Choroid plexus epithelial cell (primary cell): ENCODE measurements around the gene NCKAP5.

ENCODE experiments used
- DNase-seq: peaks from one replicate; pipeline ENCODE4 v3.0.0-alpha.2; 2010; ENCODE audit warnings: low read depth
- H3K4me3 ChIP-seq: 2 replicates; pipeline ENCODE4 v1.5.1; 2011; ENCODE audit warnings: low read depth, mild to moderate bottlenecking, control low read depth, low read length, moderate library complexity
- TF ChIP-seq, protein P1 (sequence below): conservative IDR thresholded peaks from 2 replicates; pipeline ENCODE4 v1.5.1; 2011; ENCODE audit warnings: low read depth, mild to moderate bottlenecking, control low read depth, inconsistent platforms, low read length, moderate library complexity

The NCKAP5 gene

DNA sequence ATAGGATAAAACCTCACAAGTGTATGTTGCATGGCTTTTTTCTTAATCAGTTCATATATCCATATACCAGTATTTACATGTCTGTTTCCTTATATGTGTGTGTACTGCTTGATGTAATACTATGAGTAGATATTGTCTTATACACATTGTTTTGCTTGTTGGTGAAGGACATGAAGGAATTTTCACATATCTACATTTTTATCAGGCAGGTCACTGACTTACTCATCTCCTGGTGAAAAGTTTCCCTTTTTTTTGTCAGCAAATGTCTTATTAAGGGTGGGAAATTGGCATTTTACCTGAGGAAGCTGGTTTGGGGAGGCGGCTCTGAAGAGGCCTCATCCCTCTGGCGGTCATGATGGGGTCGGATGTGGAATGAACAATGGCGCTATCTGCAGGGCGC lies 836.8 kb downstream of the NCKAP5 start:
- TF ChIP-seq, protein P1, sequence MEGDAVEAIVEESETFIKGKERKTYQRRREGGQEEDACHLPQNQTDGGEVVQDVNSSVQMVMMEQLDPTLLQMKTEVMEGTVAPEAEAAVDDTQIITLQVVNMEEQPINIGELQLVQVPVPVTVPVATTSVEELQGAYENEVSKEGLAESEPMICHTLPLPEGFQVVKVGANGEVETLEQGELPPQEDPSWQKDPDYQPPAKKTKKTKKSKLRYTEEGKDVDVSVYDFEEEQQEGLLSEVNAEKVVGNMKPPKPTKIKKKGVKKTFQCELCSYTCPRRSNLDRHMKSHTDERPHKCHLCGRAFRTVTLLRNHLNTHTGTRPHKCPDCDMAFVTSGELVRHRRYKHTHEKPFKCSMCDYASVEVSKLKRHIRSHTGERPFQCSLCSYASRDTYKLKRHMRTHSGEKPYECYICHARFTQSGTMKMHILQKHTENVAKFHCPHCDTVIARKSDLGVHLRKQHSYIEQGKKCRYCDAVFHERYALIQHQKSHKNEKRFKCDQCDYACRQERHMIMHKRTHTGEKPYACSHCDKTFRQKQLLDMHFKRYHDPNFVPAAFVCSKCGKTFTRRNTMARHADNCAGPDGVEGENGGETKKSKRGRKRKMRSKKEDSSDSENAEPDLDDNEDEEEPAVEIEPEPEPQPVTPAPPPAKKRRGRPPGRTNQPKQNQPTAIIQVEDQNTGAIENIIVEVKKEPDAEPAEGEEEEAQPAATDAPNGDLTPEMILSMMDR: no peak
- no peak overlapping the region for H3K4me3 ChIP-seq
- no peak for DNase-seq

DNA sequence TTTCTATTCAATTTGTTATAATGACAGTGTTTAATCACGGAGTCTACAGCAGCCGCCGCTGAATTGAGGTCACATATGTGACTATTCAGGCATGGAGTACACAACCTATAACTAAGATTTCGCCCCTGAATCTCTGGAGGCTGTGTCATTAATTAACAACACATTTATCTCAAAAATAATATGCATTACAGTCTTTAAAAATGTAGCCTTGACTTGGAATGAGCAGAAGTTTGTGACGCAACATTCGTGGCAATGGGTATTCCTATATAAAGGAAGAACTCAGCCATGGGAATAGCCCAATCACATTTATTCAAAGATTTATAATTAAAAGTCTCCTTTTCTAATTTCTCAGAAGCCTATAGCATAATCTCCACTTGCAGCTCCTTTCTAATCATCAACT lies 837.7 kb downstream of the NCKAP5 start:
- H3K4me3 ChIP-seq: no peak overlapping the region
- no peak for DNase-seq
- TF ChIP-seq, protein P1: no peak

DNA sequence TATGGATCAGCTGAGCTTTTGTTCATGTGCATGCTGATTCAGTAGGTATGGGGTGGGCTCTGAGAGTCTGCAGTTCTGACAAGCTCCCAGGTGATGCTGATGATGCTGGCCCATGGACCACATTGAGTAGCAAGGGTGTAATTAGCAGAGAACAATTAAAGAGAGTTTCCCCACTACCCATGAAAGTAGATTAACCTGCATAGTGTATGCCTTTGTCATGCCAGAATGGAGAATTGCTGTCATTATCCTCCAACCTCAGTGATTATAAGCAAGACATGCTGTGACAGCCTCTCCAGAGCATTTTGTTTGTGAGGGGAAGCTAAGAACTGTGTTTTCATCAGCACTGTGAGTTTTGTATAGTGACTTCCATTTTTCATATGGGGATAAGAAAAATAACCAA lies 838.7 kb downstream of the NCKAP5 start:
- H3K4me3 ChIP-seq: no peak overlapping the region
- TF ChIP-seq, protein P1: no peak
- DNase-seq: no peak

DNA sequence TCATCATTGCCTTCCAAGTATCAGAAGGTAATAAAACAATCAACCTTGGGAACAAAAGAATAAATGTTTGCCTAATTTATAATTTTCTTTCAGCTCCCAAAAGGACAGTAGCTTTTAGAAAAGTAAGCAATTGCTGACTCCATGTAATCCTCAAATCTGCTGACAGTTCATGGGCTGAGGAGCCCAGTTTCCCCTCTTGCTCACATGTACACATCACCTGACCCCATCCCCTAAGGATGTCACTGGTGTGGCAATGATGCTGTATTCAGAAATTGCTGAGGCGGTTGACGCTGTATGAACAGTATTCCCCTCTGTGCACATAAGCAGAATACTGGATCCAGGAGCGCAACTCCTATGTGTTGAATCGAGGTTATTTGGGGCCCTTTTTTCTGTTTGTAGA lies 842.1 kb downstream of the NCKAP5 start:
- TF ChIP-seq, protein P1: no peak
- DNase-seq: no peak
- no peak overlapping the region for H3K4me3 ChIP-seq

DNA sequence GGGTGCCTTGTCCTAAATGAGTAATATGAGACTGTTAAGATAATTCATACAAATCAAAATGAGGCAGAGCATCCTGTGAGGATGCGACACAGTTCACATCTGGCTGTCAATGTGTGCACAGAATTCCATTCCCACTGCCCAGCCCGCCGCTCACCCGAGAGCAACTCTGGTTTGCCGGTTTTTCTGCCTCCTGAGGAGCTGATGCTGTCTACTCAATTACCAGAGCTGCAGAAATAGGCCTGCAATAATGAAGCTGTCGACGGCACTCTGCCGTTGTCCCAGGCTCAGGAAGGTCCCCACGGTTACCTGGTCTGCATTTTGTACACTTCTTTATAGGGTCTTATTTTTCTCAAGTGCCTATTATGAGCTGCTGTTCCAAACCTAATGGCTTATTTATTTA lies 842.5 kb downstream of the NCKAP5 start:
- H3K4me3 ChIP-seq: no peak overlapping the region
- TF ChIP-seq, protein P1: no peak
- no peak for DNase-seq

DNA sequence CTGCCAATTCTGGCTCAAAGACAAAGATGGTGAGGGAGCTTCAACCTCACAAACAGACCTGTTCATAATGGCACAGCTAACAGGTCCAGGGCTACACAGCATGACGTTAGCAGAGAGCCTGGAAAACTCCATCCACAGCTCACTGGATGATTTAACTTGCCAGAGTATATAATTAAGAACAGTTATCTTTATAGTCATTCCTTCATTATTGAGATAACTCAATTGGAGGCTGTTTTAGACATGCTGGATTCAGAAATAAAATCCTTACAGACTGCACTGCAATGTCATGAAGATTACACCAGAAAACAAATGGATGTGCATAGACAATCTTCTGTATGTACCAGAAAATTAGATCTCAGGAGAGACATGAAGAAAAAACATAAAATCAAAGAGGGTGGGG lies 843.1 kb downstream of the NCKAP5 start:
- H3K4me3 ChIP-seq: no peak overlapping the region
- DNase-seq: no peak
- TF ChIP-seq, protein P1: no peak

DNA sequence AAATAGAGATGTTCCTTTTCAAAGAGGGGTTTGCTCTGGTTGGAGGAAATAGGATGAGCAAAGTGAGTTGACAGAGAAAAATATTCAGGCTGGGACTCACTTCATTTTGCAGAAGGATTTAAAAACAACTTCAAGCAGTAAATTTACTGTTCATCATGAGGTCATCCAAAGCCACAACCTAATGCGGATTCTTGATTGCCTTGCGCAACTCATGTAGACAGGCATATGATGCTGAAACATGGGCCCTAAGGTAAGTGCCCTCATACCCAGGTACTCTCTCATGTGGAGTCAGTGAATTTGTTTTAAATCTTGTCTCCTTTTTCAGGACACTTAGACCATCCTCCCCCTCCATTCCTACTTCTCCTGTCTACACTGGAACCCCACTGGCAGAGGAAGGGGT lies 846.3 kb downstream of the NCKAP5 start:
- TF ChIP-seq, protein P1: no peak
- no peak for DNase-seq
- H3K4me3 ChIP-seq: no peak overlapping the region
